ENCODE measurements around the gene KRTAP5-5. TPM values are rescaled to one million over a fixed set of nuclear protein-coding genes. Genes with fewer than 3 reads are reported as not detected.

Gene KRTAP5-5
- total and polyA plus RNA-seq, 2 donors (not counting 1 experiment from before 2014, with no cell fraction given): not detected

DNA sequence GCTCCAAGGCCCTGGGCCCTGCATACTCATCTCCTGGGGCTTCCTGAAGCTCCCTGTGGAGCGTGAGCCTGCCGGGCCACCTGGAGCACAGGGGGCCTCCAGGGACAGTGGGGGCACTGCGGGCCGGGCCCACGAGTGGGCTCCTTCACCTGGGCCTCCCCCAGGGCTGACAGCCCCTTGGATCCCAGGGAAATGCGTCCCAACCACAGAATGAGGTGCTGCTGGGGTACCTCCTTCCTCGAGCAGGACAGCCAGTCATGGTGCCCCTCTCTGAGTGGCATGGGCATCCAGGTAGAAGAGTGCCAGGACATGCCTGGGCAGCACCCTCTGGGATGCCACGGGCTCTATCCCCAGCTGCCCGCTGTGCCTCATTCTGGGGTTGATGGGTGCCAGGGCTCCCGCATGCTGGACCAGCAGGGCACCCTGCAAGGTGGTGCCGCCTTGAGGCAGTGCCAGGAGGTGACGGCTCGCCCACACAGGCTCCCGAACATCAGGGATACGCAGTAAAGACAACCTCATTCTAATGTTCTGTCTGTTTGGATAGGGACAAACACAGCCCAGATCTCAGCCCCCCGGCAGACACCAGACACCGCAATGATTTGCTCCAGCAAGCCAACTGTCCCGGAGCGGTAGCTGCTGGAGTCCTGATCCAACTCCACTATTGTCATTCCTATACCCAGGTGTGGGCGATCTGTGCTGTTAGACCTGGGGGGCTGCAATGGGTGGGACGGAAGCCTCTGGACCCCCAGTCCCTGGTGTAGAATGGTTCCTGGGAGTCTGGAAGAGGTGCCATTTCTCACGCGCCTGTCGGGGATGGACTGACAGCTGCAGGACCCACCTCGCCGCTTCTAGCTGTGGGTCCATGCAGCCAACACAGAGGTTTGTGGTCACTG, 25.8 kb downstream of the KRTAP5-5 start:
- Histone ChIP-seq H3K79me2 (ENCODE audit: control insufficient read depth, insufficient read depth, low read length) (no peaks in the 10 kb centered on the region), H3K36me3 (replicated peaks in 1 of 2; ENCODE audit: control extremely low read depth in 1 of 2, control insufficient read depth in 1 of 2, extremely low read depth in 1 of 2, insufficient read depth in 2 of 2, low read length in 1 of 2) (no peaks in the 10 kb centered on the region), H2AFZ (ENCODE audit: insufficient read depth, low read depth, low read length, poor library complexity, severe bottlenecking) (no peak overlapping the region), H4K20me1 (ENCODE audit: control insufficient read depth, insufficient read depth, low read length, poor library complexity, severe bottlenecking) (no peaks in the 10 kb centered on the region), H3K27ac (ENCODE audit: low read length in 2 of 2) (no peak overlapping the region), H3K4me1 (ENCODE audit: control insufficient read depth in 2 of 2, insufficient read depth in 2 of 2, low read length in 2 of 2) (peaks cover 0 to 10% of the 10 kb centered on the region in 2 donors), H3K27me3 (replicated peaks in 1 of 4; ENCODE audit: control extremely low read depth in 1 of 4, control insufficient read depth in 3 of 4, insufficient read depth in 4 of 4, low read length in 3 of 4) (peaks cover 0 to 34% (median 4%) of the 10 kb centered on the region in 4 experiments), H3K4me2 (replicated peaks; ENCODE audit: low read depth, low read length, poor library complexity, severe bottlenecking) (no peak overlapping the region), H3K4me3 (ENCODE audit: control extremely low read depth in 1 of 5, extremely low read depth in 1 of 5, insufficient read depth in 1 of 5, low read depth in 2 of 5, low read length in 4 of 5) (no peak overlapping the region), H3K9ac (ENCODE audit: low read length) (no peak overlapping the region), H3K9me3 (ENCODE audit: control extremely low read depth in 1 of 3, control insufficient read depth in 2 of 3, insufficient read depth in 1 of 3, low read length in 2 of 3) (no peaks in the 10 kb centered on the region)
- Mint-ChIP-seq H3K9me3 (ENCODE audit: insufficient read depth) (no peaks in the 10 kb centered on the region), H3K4me1 (no peaks in the 10 kb centered on the region), H3K27me3 (peaks cover 52% of the 10 kb centered on the region), H3K4me3 (no peak overlapping the region), H3K27ac (no peak overlapping the region)
- DNase-seq (no peak), ATAC-seq (ENCODE audit: low read depth) (no peak)
- intact Hi-C loops (cut with micrococcal nuclease): no loop called here
- ChIA-PET POLR2A (no interaction called here), CTCF (interaction anchor here (4.1 to 4.5 kb wide), 2 partner anchors 177 to 496 kb away, joined by 72 to 135 read pairs; partner anchors contain the start of gene SYT8)
- TF ChIP-seq, protein P1, sequence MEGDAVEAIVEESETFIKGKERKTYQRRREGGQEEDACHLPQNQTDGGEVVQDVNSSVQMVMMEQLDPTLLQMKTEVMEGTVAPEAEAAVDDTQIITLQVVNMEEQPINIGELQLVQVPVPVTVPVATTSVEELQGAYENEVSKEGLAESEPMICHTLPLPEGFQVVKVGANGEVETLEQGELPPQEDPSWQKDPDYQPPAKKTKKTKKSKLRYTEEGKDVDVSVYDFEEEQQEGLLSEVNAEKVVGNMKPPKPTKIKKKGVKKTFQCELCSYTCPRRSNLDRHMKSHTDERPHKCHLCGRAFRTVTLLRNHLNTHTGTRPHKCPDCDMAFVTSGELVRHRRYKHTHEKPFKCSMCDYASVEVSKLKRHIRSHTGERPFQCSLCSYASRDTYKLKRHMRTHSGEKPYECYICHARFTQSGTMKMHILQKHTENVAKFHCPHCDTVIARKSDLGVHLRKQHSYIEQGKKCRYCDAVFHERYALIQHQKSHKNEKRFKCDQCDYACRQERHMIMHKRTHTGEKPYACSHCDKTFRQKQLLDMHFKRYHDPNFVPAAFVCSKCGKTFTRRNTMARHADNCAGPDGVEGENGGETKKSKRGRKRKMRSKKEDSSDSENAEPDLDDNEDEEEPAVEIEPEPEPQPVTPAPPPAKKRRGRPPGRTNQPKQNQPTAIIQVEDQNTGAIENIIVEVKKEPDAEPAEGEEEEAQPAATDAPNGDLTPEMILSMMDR (IDR thresholded peaks at IDR 0.05): no peak
- no peak for TF ChIP-seq EZH2 (IDR thresholded peaks at IDR 0.05; ENCODE audit: borderline replicate concordance, insufficient read depth, low read depth, low read length, poor library complexity, severe bottlenecking)
- 76% methylated on average over 22 of the region's 26 CpGs for WGBS (ENCODE audit: insufficient coverage)

DNA sequence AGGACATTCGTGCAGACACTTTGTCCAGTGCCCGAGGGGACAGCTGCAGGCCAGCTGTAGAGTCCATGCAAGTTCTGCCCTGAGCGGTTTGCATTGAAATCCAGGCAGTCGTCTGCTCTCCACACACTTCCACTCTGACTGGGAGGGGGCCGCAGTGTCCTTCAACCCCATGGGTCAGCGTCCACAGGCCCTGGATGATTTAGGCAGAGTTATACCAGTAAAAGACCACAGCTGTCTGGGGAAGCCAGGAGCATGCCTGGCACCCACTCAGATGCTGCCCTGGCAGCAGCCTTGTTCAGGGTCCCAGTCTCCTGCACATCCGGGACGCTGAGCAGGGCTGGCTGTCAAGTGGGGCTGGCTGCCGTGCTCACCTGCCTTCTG, 26.5 kb downstream of the KRTAP5-5 start:
- WGBS (ENCODE audit: insufficient coverage): 90% methylated on average over 8 of the region's 9 CpGs
- H2AFZ ChIP-seq (ENCODE audit: insufficient read depth, low read depth, low read length, poor library complexity, severe bottlenecking): no peak overlapping the region
- Mint-ChIP-seq H3K9me3 (ENCODE audit: insufficient read depth) (no peaks in the 10 kb centered on the region), H3K4me1 (no peaks in the 10 kb centered on the region), H3K4me3 (no peak overlapping the region), H3K27ac (no peak overlapping the region), H3K27me3 (peaks cover 51% of the 10 kb centered on the region)
- H3K36me3 ChIP-seq (replicated peaks in 1 of 2; ENCODE audit: control extremely low read depth in 1 of 2, control insufficient read depth in 1 of 2, extremely low read depth in 1 of 2, insufficient read depth in 2 of 2, low read length in 1 of 2): no peaks in the 10 kb centered on the region
- no peak overlapping the region for H3K27ac ChIP-seq (ENCODE audit: low read length in 2 of 2)
- no peaks in the 10 kb centered on the region for H3K79me2 ChIP-seq (ENCODE audit: control insufficient read depth, insufficient read depth, low read length)
- intact Hi-C loops (cut with micrococcal nuclease): no loop called here
- ChIA-PET POLR2A (no interaction called here), CTCF (interaction anchor here (4.1 to 4.5 kb wide), 2 partner anchors 176 to 495 kb away, joined by 72 to 135 read pairs; partner anchors contain the start of gene SYT8)
- H3K4me3 ChIP-seq (ENCODE audit: control extremely low read depth in 1 of 5, extremely low read depth in 1 of 5, insufficient read depth in 1 of 5, low read depth in 2 of 5, low read length in 4 of 5): no peak overlapping the region
- H3K27me3 ChIP-seq (replicated peaks in 1 of 4; ENCODE audit: control extremely low read depth in 1 of 4, control insufficient read depth in 3 of 4, insufficient read depth in 4 of 4, low read length in 3 of 4): peaks cover 0 to 36% (median 4%) of the 10 kb centered on the region in 4 experiments
- DNase-seq (no peak), ATAC-seq (ENCODE audit: low read depth) (no peak)
- no peak overlapping the region for H3K9ac ChIP-seq (ENCODE audit: low read length)
- H4K20me1 ChIP-seq (ENCODE audit: control insufficient read depth, insufficient read depth, low read length, poor library complexity, severe bottlenecking): no peaks in the 10 kb centered on the region
- TF ChIP-seq, protein P1 (IDR thresholded peaks at IDR 0.05): no peak
- no peak for TF ChIP-seq EZH2 (IDR thresholded peaks at IDR 0.05; ENCODE audit: borderline replicate concordance, insufficient read depth, low read depth, low read length, poor library complexity, severe bottlenecking)
- no peaks in the 10 kb centered on the region for H3K9me3 ChIP-seq (ENCODE audit: control extremely low read depth in 1 of 3, control insufficient read depth in 2 of 3, insufficient read depth in 1 of 3, low read length in 2 of 3)
- H3K4me2 ChIP-seq (replicated peaks; ENCODE audit: low read depth, low read length, poor library complexity, severe bottlenecking): no peak overlapping the region
- H3K4me1 ChIP-seq (ENCODE audit: control insufficient read depth in 2 of 2, insufficient read depth in 2 of 2, low read length in 2 of 2): peaks cover 0 to 10% of the 10 kb centered on the region in 2 donors

Data from B cell (primary cell).